ENCODE measurements around the gene SHTN1. TPM values are rescaled to one million over a fixed set of nuclear protein-coding genes. Genes with fewer than 3 reads are reported as not detected.

Gene SHTN1
- total RNA-seq, 2 experiments from 2014 or later = 0.08 TPM

- no peaks in the 10 kb centered on the region for H3K36me3 Mint-ChIP-seq
- H3K4me1 Mint-ChIP-seq = no peaks in the 10 kb centered on the region
- H3K27ac Mint-ChIP-seq = no peak overlapping the region
- no peaks in the 10 kb centered on the region for H3K9me3 Mint-ChIP-seq
- H3K27me3 Mint-ChIP-seq = peaks cover 24% of the 10 kb centered on the region
- no peak for DNase-seq
- H3K4me3 Mint-ChIP-seq = no peak overlapping the region
Observed at GRCh38 chr10:116879817-116880216, 125.2 kb downstream of the SHTN1 start.

GRCh38 chr10:116878123-116878522 lies 126.9 kb downstream of the SHTN1 start:
- H3K36me3 Mint-ChIP-seq = no peaks in the 10 kb centered on the region
- no peaks in the 10 kb centered on the region for H3K9me3 Mint-ChIP-seq
- DNase-seq = no peak
- no peak overlapping the region for H3K4me3 Mint-ChIP-seq
- no peaks in the 10 kb centered on the region for H3K4me1 Mint-ChIP-seq
- peaks cover 19% of the 10 kb centered on the region for H3K27me3 Mint-ChIP-seq
- H3K27ac Mint-ChIP-seq = no peak overlapping the region

GRCh38 chr10:116877391-116877790 lies 127.6 kb downstream of the SHTN1 start:
- H3K4me3 Mint-ChIP-seq = no peak overlapping the region
- H3K4me1 Mint-ChIP-seq = no peaks in the 10 kb centered on the region
- DNase-seq = no peak
- peaks cover 2% of the 10 kb centered on the region for H3K9me3 Mint-ChIP-seq
- H3K27ac Mint-ChIP-seq = no peak overlapping the region
- peaks cover 16% of the 10 kb centered on the region for H3K27me3 Mint-ChIP-seq
- H3K36me3 Mint-ChIP-seq = no peaks in the 10 kb centered on the region

- no peak for DNase-seq
- no peaks in the 10 kb centered on the region for H3K36me3 Mint-ChIP-seq
- no peak overlapping the region for H3K27ac Mint-ChIP-seq
- no peak overlapping the region for H3K4me3 Mint-ChIP-seq
- peaks cover 11% of the 10 kb centered on the region for H3K27me3 Mint-ChIP-seq
- no peaks in the 10 kb centered on the region for H3K4me1 Mint-ChIP-seq
- peaks cover 2% of the 10 kb centered on the region for H3K9me3 Mint-ChIP-seq
Observed at GRCh38 chr10:116875897-116876296, 129.1 kb downstream of the SHTN1 start.

- Mint-ChIP-seq H3K27ac (no peak overlapping the region), H3K36me3 (no peaks in the 10 kb centered on the region), H3K4me3 (no peak overlapping the region), H3K9me3 (peaks cover 2% of the 10 kb centered on the region), H3K4me1 (no peaks in the 10 kb centered on the region), H3K27me3 (peaks cover 6% of the 10 kb centered on the region)
- DNase-seq = no peak
Observed at GRCh38 chr10:116873134-116873533, 131.9 kb downstream of the SHTN1 start.

GRCh38 chr10:116870949-116871348 lies 134.0 kb downstream of the SHTN1 start:
- peaks cover 3% of the 10 kb centered on the region for H3K27me3 Mint-ChIP-seq
- no peaks in the 10 kb centered on the region for H3K36me3 Mint-ChIP-seq
- peaks cover 2% of the 10 kb centered on the region for H3K9me3 Mint-ChIP-seq
- DNase-seq = no peak
- H3K4me3 Mint-ChIP-seq = no peak overlapping the region
- H3K4me1 Mint-ChIP-seq = no peaks in the 10 kb centered on the region
- no peak overlapping the region for H3K27ac Mint-ChIP-seq

GRCh38 chr10:116868722-116869121 lies 136.3 kb downstream of the SHTN1 start:
- DNase-seq = no peak
- H3K27me3 Mint-ChIP-seq = peaks cover 3% of the 10 kb centered on the region
- H3K4me3 Mint-ChIP-seq = no peak overlapping the region
- no peak overlapping the region for H3K27ac Mint-ChIP-seq
- H3K9me3 Mint-ChIP-seq = peaks cover 2% of the 10 kb centered on the region
- no peaks in the 10 kb centered on the region for H3K4me1 Mint-ChIP-seq
- no peaks in the 10 kb centered on the region for H3K36me3 Mint-ChIP-seq

GRCh38 chr10:116868198-116868676 lies 136.8 kb downstream of the SHTN1 start:
- H3K4me3 Mint-ChIP-seq = no peak overlapping the region
- peaks cover 3% of the 10 kb centered on the region for H3K27me3 Mint-ChIP-seq
- no peak for DNase-seq
- H3K4me1 Mint-ChIP-seq = no peaks in the 10 kb centered on the region
- peaks cover 2% of the 10 kb centered on the region for H3K9me3 Mint-ChIP-seq
- no peak overlapping the region for H3K27ac Mint-ChIP-seq
- no peaks in the 10 kb centered on the region for H3K36me3 Mint-ChIP-seq

GRCh38 chr10:116866987-116867595 lies 137.9 kb downstream of the SHTN1 start:
- H3K4me3 Mint-ChIP-seq = no peak overlapping the region
- no peaks in the 10 kb centered on the region for H3K4me1 Mint-ChIP-seq
- no peak overlapping the region for H3K27ac Mint-ChIP-seq
- peaks cover 3% of the 10 kb centered on the region for H3K27me3 Mint-ChIP-seq
- DNase-seq = no peak
- no peaks in the 10 kb centered on the region for H3K36me3 Mint-ChIP-seq
- H3K9me3 Mint-ChIP-seq = no peaks in the 10 kb centered on the region

GRCh38 chr10:116866066-116866465 lies 138.9 kb downstream of the SHTN1 start:
- Mint-ChIP-seq H3K27me3 (peaks cover 3% of the 10 kb centered on the region), H3K27ac (no peak overlapping the region), H3K4me3 (no peak overlapping the region)

GRCh38 chr10:116864436-116864835 lies 140.6 kb downstream of the SHTN1 start:
- Mint-ChIP-seq H3K4me1 (no peaks in the 10 kb centered on the region), H3K27me3 (peaks cover 7% of the 10 kb centered on the region), H3K4me3 (no peak overlapping the region), H3K9me3 (no peaks in the 10 kb centered on the region), H3K36me3 (no peaks in the 10 kb centered on the region), H3K27ac (no peak overlapping the region)
- DNase-seq = no peak

More at GRCh38 chr10:116866066-116866465, 138.9 kb downstream of the SHTN1 start:
- Mint-ChIP-seq H3K9me3 (no peaks in the 10 kb centered on the region), H3K4me1 (no peaks in the 10 kb centered on the region), H3K36me3 (no peaks in the 10 kb centered on the region)
- no peak for DNase-seq

- no peak for DNase-seq
- H3K27ac Mint-ChIP-seq = no peak overlapping the region
- peaks cover 5% of the 10 kb centered on the region for H3K9me3 Mint-ChIP-seq
- H3K27me3 Mint-ChIP-seq = peaks cover 4% of the 10 kb centered on the region
- H3K36me3 Mint-ChIP-seq = no peaks in the 10 kb centered on the region
- H3K4me1 Mint-ChIP-seq = no peaks in the 10 kb centered on the region
- H3K4me3 Mint-ChIP-seq = no peak overlapping the region
Observed at GRCh38 chr10:116861796-116862195, 143.2 kb downstream of the SHTN1 start.

GRCh38 chr10:116857156-116857555 lies 147.8 kb downstream of the SHTN1 start:
- no peak for DNase-seq
- Mint-ChIP-seq H3K27ac (no peak overlapping the region), H3K4me3 (no peak overlapping the region), H3K27me3 (peaks cover 8% of the 10 kb centered on the region), H3K4me1 (no peaks in the 10 kb centered on the region), H3K36me3 (no peaks in the 10 kb centered on the region), H3K9me3 (peaks cover 5% of the 10 kb centered on the region)

GRCh38 chr10:116853701-116854100 lies 151.3 kb downstream of the SHTN1 start:
- H3K27ac Mint-ChIP-seq = no peak overlapping the region
- peaks cover 2% of the 10 kb centered on the region for H3K4me1 Mint-ChIP-seq
- H3K27me3 Mint-ChIP-seq = peaks cover 33% of the 10 kb centered on the region
- no peak overlapping the region for H3K4me3 Mint-ChIP-seq
- DNase-seq = no peak
- no peaks in the 10 kb centered on the region for H3K36me3 Mint-ChIP-seq
- H3K9me3 Mint-ChIP-seq = peaks cover 5% of the 10 kb centered on the region

- Mint-ChIP-seq H3K4me3 (no peak overlapping the region), H3K36me3 (no peaks in the 10 kb centered on the region), H3K9me3 (peaks cover 5% of the 10 kb centered on the region), H3K4me1 (peaks cover 6% of the 10 kb centered on the region), H3K27ac (no peak overlapping the region), H3K27me3 (peaks cover 37% of the 10 kb centered on the region)
- no peak for DNase-seq
Observed at GRCh38 chr10:116853287-116853686, 151.7 kb downstream of the SHTN1 start.

- Mint-ChIP-seq H3K36me3 (no peaks in the 10 kb centered on the region), H3K27ac (no peak overlapping the region), H3K4me3 (no peak overlapping the region), H3K4me1 (peaks cover 12% of the 10 kb centered on the region), H3K27me3 (peaks cover 48% of the 10 kb centered on the region), H3K9me3 (no peaks in the 10 kb centered on the region)
- no peak for DNase-seq
Observed at GRCh38 chr10:116852246-116852645, 152.7 kb downstream of the SHTN1 start.
